OCI-LY3 (cell line): ENCODE data around the gene BAIAP2L2.

Experiments
- CTCF ChIP-seq: fragments of 200-600, 300-600 bp; sonication (generic); IDR thresholded peaks from 2 replicates; pipeline ENCODE4 v1.5.1; 2014; ENCODE audit warnings: antibody characterized with exemption, low read length, low read depth
- EZH2phosphoT487 ChIP-seq: fragments of 200-600 bp; shearing (Covaris generic); IDR thresholded peaks from 2 replicates; pipeline ENCODE4 v1.6.1; 2018; ENCODE audit warnings: antibody characterized with exemption, mixed run types, low read depth

GRCh38 chr22:38077595-38077994 lies 32.9 kb downstream of the BAIAP2L2 start:
- TF ChIP-seq CTCF (no peak), EZH2phosphoT487 (no peak)
